Thyroid gland (tissue), 4 donors: ENCODE measurements around the gene GHRHR.

Source experiments
- POLR2A ChIP-seq, 2 donors: fragments of 450-650 bp; IDR thresholded peaks; one replicate each; pipeline ENCODE4 v1.6.1; 2017; ENCODE audit warnings: antibody characterized with exemption in 2 of 2, mild to moderate bottlenecking in 2 of 2, moderate library complexity in 1 of 2
- TF ChIP-seq, protein P1 (sequence below), 6 experiments: fragments of 200-600 bp in 3 of 6; fragments of 450-650 bp in 3 of 6; sonication (generic) in 3 of 6; IDR thresholded peaks; one replicate each; pipeline ENCODE4 v1.5.1; 2016 to 2019; ENCODE audit warnings: antibody characterized with exemption in 6 of 6, mild to moderate bottlenecking in 2 of 6, inconsistent platforms in 1 of 6, moderate library complexity in 1 of 6

DNA sequence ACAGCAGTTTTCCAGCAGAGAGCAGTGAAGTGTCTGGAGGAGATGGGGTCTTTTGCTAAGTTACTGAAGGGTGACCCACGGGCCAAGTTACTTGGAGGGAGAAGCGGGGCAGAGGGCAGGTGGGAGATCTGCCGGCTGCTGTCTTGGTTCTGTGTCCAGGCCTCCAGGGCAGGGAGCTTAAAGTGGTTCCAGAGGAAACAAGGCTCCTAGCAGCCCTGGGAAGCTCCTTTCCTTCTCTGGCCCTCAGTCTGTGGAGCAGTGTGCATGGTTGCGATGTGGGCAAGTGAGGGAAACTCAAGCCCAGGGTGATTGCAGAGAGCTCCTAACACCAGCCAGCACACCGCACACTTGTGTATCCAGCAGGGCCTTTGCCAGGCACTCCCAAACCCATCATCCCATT is 6.3 kb downstream of the GHRHR start:
- TF ChIP-seq, protein P1, sequence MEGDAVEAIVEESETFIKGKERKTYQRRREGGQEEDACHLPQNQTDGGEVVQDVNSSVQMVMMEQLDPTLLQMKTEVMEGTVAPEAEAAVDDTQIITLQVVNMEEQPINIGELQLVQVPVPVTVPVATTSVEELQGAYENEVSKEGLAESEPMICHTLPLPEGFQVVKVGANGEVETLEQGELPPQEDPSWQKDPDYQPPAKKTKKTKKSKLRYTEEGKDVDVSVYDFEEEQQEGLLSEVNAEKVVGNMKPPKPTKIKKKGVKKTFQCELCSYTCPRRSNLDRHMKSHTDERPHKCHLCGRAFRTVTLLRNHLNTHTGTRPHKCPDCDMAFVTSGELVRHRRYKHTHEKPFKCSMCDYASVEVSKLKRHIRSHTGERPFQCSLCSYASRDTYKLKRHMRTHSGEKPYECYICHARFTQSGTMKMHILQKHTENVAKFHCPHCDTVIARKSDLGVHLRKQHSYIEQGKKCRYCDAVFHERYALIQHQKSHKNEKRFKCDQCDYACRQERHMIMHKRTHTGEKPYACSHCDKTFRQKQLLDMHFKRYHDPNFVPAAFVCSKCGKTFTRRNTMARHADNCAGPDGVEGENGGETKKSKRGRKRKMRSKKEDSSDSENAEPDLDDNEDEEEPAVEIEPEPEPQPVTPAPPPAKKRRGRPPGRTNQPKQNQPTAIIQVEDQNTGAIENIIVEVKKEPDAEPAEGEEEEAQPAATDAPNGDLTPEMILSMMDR (IDR thresholded peaks at IDR 0.05), result no peak
- no peak for TF ChIP-seq POLR2A (IDR thresholded peaks at IDR 0.05)
